ENCODE measurements around the gene IMP4.

Gene IMP4

DNA sequence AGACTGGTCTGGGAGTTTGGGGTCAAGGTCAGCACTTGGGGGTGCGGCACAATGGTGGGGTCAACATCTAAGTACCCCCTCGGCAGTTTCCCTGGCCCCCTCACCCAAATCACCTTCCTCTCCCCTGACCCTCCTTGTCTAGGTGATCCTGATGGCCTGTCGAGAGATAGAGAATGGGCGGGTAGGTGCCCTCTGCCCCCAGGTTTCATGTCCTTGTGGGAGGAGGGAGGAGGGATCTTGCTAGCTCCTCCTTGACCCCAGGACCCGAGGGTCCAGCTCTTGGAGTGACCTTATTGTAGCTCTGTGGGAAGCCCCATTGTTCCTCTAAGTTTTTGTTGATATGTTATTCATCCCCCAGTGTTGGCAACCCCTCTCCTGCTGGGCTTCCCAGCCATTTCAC, 16.8 kb downstream of the IMP4 start:
- TF ChIP-seq CTCF (conservative IDR thresholded peaks at IDR 0.05) = no peak
- H3K27ac ChIP-seq = no peak overlapping the region

DNA sequence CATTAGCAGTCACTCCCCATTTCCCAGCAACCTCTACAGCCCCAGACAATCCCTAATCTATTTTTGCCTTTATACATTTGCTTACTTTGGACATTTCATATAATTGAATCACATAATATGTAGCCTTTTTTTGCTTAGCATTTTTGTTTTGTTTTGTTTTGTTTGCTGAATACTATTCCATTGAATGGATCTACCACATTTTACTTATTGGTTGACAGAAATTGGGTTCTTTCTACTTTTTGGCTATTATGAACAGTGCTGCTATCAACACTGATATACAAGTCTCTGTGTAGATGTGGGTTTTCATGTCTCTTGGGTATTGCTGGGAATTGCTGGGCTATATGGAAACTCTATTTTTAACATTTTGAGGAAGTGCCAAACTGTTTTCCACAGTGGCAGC, 20.8 kb downstream of the IMP4 start:
- H3K27ac ChIP-seq = no peak overlapping the region
- TF ChIP-seq CTCF (conservative IDR thresholded peaks at IDR 0.05) = no peak

DNA sequence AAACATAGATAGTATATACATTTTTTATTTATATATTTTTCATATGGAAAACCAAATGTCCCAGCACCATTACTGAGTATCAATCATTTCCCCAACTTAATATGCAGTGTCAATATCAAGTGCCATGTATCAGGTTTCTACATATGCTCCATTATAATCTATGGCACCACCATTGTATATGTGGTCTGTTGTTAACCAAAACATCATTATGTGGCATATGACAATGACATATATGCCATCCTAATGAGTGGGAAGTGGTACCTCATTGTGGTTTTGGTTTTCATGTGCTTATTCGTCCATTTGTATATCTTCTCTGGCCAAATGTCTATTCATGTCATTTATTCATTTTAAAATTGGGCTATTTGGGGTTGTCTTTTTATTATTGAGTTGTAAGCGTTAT, 22.4 kb downstream of the IMP4 start:
- H3K27ac ChIP-seq = no peak overlapping the region
- TF ChIP-seq CTCF (conservative IDR thresholded peaks at IDR 0.05) = no peak

- no peak overlapping the region for H3K27ac ChIP-seq
- TF ChIP-seq CTCF (conservative IDR thresholded peaks at IDR 0.05) = no peak
These were observed 23.3 kb downstream of the IMP4 start for GRCh38 chr2:130365963-130366362.

DNA sequence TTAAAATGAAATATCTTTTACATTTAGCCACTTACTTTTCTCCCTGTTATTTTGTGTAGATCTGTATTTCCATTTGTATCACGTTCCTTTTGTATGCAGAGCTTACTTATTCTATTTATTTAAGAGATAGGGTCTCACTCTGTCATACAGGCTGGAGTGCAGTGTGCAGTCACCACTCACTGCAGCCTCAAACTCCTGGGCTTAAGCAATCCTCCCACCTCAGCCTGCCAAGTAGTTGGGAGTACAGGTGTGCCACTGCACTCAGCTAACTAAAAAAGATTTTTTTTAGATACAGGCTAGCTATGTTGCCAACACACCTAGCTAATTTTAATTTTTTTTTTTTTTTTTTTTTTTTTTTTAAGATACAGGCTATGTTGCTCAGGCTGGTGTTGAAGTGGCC, 24.0 kb downstream of the IMP4 start:
- no peak overlapping the region for H3K27ac ChIP-seq
- TF ChIP-seq CTCF (conservative IDR thresholded peaks at IDR 0.05) = no peak

GRCh38 chr2:130368786-130369185, 26.1 kb downstream of the IMP4 start:
- H3K27ac ChIP-seq = no peak overlapping the region
- TF ChIP-seq CTCF (conservative IDR thresholded peaks at IDR 0.05) = no peak

- no peak for TF ChIP-seq CTCF (conservative IDR thresholded peaks at IDR 0.05)
- H3K27ac ChIP-seq = no peak overlapping the region
These were observed 26.7 kb downstream of the IMP4 start for GRCh38 chr2:130369311-130369964.
